Calu3 (cell line): Measurements from ENCODE around the gene PGLYRP3. TPM values are rescaled to one million over a fixed set of nuclear protein-coding genes. Genes with fewer than 3 reads are reported as not detected.
"Not testable (repeated sequence)": the region's sequence is repeated elsewhere in the genome, so short reads cannot be mapped to it uniquely, and the experiment has no call there.

Source experiments
- BruUV-seq: library from RNA; stranded (reverse); fragments of 400-500 nt; replicated peaks from 2 replicates; lab custom pipeline; 2021; lab: Mats Ljungman, UMichigan
- CTCF ChIA-PET: fragments of 300-600 bp; sonication (Branson Sonifier 250); formaldehyde crosslinking; loops from one replicate; lab custom pipeline; 2022; ENCODE audit warnings: antibody characterized with exemption; lab: Charles Lee
- DNase-seq: peaks from one replicate; pipeline ENCODE4 v3.0.0; 2022
- H3K27ac Mint-ChIP-seq: one replicate; pipeline ENCODE4 v1.8.0; 2022; ENCODE audit warnings: mixed read lengths; ENCODE audit not compliant: unreplicated experiment
- H3K27me3 Mint-ChIP-seq: one replicate; pipeline ENCODE4 v1.8.0; 2022; ENCODE audit warnings: mixed read lengths; ENCODE audit not compliant: unreplicated experiment
- H3K36me3 Mint-ChIP-seq: one replicate; pipeline ENCODE4 v1.8.0; 2022; ENCODE audit warnings: mild to moderate bottlenecking, moderate library complexity, mixed read lengths; ENCODE audit not compliant: insufficient read depth, unreplicated experiment
- H3K4me1 Mint-ChIP-seq: one replicate; pipeline ENCODE4 v1.8.0; 2022; ENCODE audit warnings: mild to moderate bottlenecking, low read depth, mixed read lengths; ENCODE audit not compliant: unreplicated experiment
- H3K4me3 Mint-ChIP-seq: one replicate; pipeline ENCODE4 v1.8.0; 2022; ENCODE audit warnings: mild to moderate bottlenecking, low read depth, moderate library complexity, mixed read lengths; ENCODE audit not compliant: unreplicated experiment
- H3K9me3 Mint-ChIP-seq: one replicate; pipeline ENCODE4 v1.8.0; 2022; ENCODE audit warnings: low read depth, mixed read lengths; ENCODE audit not compliant: unreplicated experiment
- CTCF ChIP-seq: fragments of 200-600 bp; IDR thresholded peaks from one replicate; pipeline ENCODE4 v1.8.0; 2022; ENCODE audit warnings: antibody characterized with exemption; ENCODE audit not compliant: unreplicated experiment
- intact Hi-C: fragments of 100-400 bp; cut with micrococcal nuclease; formaldehyde crosslinking; loops from one replicate; pipeline ENCODE4 v1.10.0; 2022; ENCODE audit not compliant: unreplicated experiment
- total RNA-seq: library from RNA; stranded (reverse); gene quantifications from 2 replicates; pipeline ENCODE4 v1.2.3, GENCODE V29; 2022

PGLYRP3 gene
- total RNA-seq, 1 experiment from 2014 or later = not detected

GRCh38 chr1:153347856-153348255 is 35.1 kb upstream of the PGLYRP3 start:
- BruUV-seq = no TSS peak
- Mint-ChIP-seq H3K36me3 (no peaks in the 10 kb centered on the region), H3K27me3 (peaks cover 84% of the 10 kb centered on the region), H3K4me3 (no peak overlapping the region), H3K4me1 (peaks cover 41% of the 10 kb centered on the region), H3K27ac (no peak overlapping the region), H3K9me3 (no peaks in the 10 kb centered on the region)
- CTCF ChIA-PET = interaction anchor here (0.6 to 1.4 kb wide), 2 partner anchors 99 to 147 kb away, joined by 3 to 4 read pairs; no protein-coding TSS in a partner anchor
- no peak for DNase-seq
- TF ChIP-seq CTCF = no peak
- intact Hi-C loops = no loop called here

GRCh38 chr1:153347049-153347448 is 34.3 kb upstream of the PGLYRP3 start:
- H3K9me3 Mint-ChIP-seq, intact Hi-C loops: not testable (repeated sequence)

GRCh38 chr1:153346077-153346723 is 33.4 kb upstream of the PGLYRP3 start:
- Mint-ChIP-seq H3K4me3 (no peak overlapping the region), H3K9me3 (no peaks in the 10 kb centered on the region), H3K27ac (no peak overlapping the region), H3K4me1 (peaks cover 35% of the 10 kb centered on the region), H3K27me3 (peaks cover 100% of the 10 kb centered on the region), H3K36me3 (no peaks in the 10 kb centered on the region)
- no TSS peak for BruUV-seq
- DNase-seq = no peak
- TF ChIP-seq CTCF = no peak
- CTCF ChIA-PET = interaction anchor here (0.6 to 1.4 kb wide), 4 partner anchors 9 to 231 kb away, joined by 3 to 6 read pairs (median 4); no protein-coding TSS in a partner anchor
- intact Hi-C loops = no loop called here

More at GRCh38 chr1:153347049-153347448, 34.3 kb upstream of the PGLYRP3 start:
- H3K27ac Mint-ChIP-seq, H3K36me3 Mint-ChIP-seq, DNase-seq, H3K4me3 Mint-ChIP-seq, BruUV-seq: not testable (repeated sequence)
- CTCF ChIA-PET = interaction anchor here (0.8 to 1.4 kb wide), 2 partner anchors 8 to 11 kb away, joined by 3 to 4 read pairs; no protein-coding TSS in a partner anchor
- peaks cover 92% of the 10 kb centered on the region for H3K27me3 Mint-ChIP-seq
- H3K4me1 Mint-ChIP-seq = peaks cover 35% of the 10 kb centered on the region

GRCh38 chr1:153345187-153346076 is 32.7 kb upstream of the PGLYRP3 start:
- no peak for TF ChIP-seq CTCF
- Mint-ChIP-seq H3K27ac (no peak overlapping the region), H3K4me1 (peaks cover 35% of the 10 kb centered on the region), H3K36me3 (no peaks in the 10 kb centered on the region), H3K27me3 (peaks cover 100% of the 10 kb centered on the region), H3K4me3 (no peak overlapping the region), H3K9me3 (no peaks in the 10 kb centered on the region)
- no TSS peak for BruUV-seq
- no peak for DNase-seq
- intact Hi-C loops = no loop called here
- CTCF ChIA-PET = interaction anchor here (0.6 to 1.4 kb wide), 4 partner anchors 9 to 548 kb away, joined by 3 to 6 read pairs (median 4); no protein-coding TSS in a partner anchor
